HPDE6-E6E7 (cell line): ENCODE results near the gene PGA5.
"Not testable (repeated sequence)": the region's sequence is repeated elsewhere in the genome, so short reads cannot be mapped to it uniquely, and the experiment has no call there.

Source experiments
- DNase-seq: peaks from one replicate; pipeline ENCODE4 v3.0.0; 2011; ENCODE audit warnings: missing footprints; ENCODE audit errors: extremely low spot score

The PGA5 gene

GRCh38 chr11:61226457-61227137, 14.4 kb upstream of the PGA5 start:
- not testable (repeated sequence) for DNase-seq

- DNase-seq: not testable (repeated sequence)
These were observed 11.5 kb upstream of the PGA5 start for GRCh38 chr11:61229458-61229857.

- DNase-seq: not testable (repeated sequence)
These were observed 9.9 kb upstream of the PGA5 start for GRCh38 chr11:61231033-61231432.

- not testable (repeated sequence) for DNase-seq
These were observed 9.4 kb upstream of the PGA5 start for GRCh38 chr11:61231585-61231984.

GRCh38 chr11:61232548-61233145, 8.3 kb upstream of the PGA5 start:
- not testable (repeated sequence) for DNase-seq

GRCh38 chr11:61237130-61237529, 3.8 kb upstream of the PGA5 start:
- not testable (repeated sequence) for DNase-seq

GRCh38 chr11:61240288-61240687, 687 bp upstream of the PGA5 start:
- not testable (repeated sequence) for DNase-seq

GRCh38 chr11:61241526-61241925, 551 bp downstream of the PGA5 start:
- DNase-seq: not testable (repeated sequence)

GRCh38 chr11:61245284-61245964, 4.4 kb downstream of the PGA5 start:
- DNase-seq: not testable (repeated sequence)

- not testable (repeated sequence) for DNase-seq
These were observed 7.1 kb downstream of the PGA5 start for GRCh38 chr11:61248071-61248470.

GRCh38 chr11:61249201-61249600, 8.2 kb downstream of the PGA5 start:
- not testable (repeated sequence) for DNase-seq

- not testable (repeated sequence) for DNase-seq
These were observed 10.1 kb downstream of the PGA5 start for GRCh38 chr11:61250796-61251765.

GRCh38 chr11:61252332-61252731, 11.4 kb downstream of the PGA5 start:
- not testable (repeated sequence) for DNase-seq

GRCh38 chr11:61254403-61255025, 13.5 kb downstream of the PGA5 start:
- DNase-seq: peak; percentile 76

GRCh38 chr11:61256710-61257482, 15.9 kb downstream of the PGA5 start:
- DNase-seq: no peak

- DNase-seq: no peak
These were observed 17.6 kb downstream of the PGA5 start for GRCh38 chr11:61258546-61258945.

- DNase-seq: no peak
These were observed 18.4 kb downstream of the PGA5 start for GRCh38 chr11:61259363-61259762.

- no peak for DNase-seq
These were observed 23.4 kb downstream of the PGA5 start for GRCh38 chr11:61264371-61264770.

GRCh38 chr11:61264795-61265194, 23.8 kb downstream of the PGA5 start:
- DNase-seq: no peak

- no peak for DNase-seq
These were observed 24.4 kb downstream of the PGA5 start for GRCh38 chr11:61265357-61265756.
